Femur (tissue), 1 donor: ENCODE results near the gene PRKCH.
"Not testable (repeated sequence)": the region's sequence is repeated elsewhere in the genome, so short reads cannot be mapped to it uniquely, and the experiment has no call there.

Experiments used
- DNase-seq: peaks from one replicate; pipeline ENCODE4 v3.0.0-alpha.2; 2017

PRKCH gene

DNA sequence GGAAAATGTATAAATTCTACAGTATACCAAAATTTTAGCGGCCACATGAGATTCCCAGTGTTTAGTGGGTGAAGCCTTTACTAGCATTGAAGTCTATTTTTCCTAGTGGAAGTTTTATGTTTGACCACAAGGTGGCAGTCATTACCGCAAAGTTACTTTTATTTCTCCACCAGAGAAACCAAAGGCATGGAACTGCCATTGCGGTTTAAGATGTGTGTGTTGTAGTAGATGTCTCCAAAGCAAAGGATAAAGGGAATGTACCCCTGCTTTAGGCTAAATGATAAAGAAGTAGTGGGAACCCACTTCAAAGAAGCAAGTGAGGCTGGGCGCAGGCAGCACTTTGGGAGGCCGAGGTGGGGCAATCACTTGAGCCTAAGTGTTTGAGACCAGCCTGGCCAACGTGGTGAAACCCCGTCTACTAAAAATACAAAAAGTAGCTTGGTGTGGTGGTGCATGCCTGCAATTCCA is 140.5 kb downstream of the PRKCH start:
- DNase-seq: no peak

DNA sequence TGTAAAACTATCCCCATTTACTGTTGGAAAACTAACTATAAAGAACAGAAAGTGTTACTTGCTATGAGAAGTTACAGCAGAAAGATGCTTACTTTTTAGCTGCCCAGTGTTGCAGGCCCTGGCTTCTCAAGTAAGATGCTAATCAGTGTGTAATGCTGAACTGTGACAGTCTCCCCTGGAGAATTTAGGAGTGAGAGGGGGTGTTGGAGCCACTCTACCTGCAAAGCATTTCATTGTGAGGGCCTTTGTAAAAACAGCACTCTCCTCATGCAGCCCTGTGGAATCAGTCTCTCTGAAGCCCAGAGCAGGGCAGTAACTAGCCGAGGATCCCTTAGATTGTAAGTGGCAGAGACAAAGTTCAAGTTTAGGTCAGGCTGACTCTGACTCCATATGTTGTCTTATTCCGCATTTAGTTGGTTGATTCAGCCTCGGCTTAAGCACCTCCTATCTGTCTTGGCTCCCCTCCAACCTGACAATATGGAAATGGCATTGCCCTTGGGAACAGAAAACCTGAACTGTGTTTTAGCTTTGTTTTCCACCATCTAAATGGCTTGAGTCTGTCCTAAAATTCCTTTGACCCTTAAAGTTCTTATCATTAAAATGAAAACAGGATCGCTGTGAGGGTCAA is 141.3 kb downstream of the PRKCH start:
- no peak for DNase-seq

DNA sequence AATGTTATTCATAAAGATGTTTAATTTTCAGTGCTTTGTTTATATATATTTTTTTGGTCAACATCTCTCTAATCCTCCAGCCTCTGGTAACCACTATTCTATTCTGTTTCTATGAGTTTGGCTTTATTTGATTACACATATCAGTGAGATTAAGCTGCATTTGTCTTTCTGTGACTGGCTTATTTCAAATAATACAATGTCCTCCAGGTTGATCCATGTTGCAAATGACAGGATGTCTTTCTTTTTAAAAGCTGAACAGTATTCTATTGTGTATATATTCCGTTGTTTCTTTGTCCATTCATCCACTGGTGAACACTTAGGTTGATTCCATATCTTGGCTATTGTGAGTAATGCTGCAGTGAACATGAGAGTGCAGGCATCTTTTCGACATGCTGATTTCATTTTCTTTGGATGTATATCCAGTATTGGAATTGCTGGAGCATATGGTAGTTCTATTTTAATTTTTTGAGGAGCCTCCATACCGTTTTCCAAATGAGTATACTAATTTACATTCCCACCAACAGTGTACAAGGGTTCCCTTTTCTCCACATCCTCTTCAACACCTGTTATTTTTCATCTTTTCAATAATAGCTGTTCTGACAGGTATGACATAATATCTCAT is 142.4 kb downstream of the PRKCH start:
- DNase-seq: no peak

DNA sequence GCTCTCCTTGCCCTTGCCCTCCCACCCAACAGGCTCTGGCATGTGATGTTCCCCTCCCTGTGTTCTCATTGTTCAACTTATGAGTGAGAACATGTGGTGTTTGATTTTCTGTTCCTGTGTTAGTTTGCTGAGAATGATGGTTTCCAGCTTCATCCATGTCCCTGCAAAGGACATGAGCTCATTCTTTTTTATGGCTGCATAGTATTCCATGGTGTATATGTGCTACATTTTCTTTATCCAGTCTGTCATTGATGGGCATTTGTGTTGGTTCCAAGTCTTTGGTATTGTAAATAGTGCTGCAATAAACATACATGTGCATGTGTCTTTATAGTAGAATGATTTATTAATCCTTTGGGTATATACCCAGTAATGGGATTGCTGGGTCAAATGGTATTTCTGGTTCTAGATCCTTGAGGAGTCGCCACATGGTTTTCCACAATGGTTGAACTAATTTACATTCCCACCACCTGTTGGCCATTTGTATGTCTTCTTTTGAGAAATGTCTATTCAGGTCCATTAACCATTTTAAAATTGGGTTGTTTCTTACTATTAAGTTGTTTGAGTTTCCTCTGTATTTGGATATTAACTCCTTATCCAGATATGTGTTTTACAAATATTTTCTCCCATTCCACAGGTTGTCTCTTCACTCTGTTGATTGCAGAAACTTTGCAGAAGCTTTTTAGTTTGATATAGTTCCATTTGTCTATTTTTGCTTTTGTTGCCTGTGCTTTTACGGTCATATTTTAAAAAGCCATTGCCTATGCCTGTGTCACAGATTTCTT is 143.4 kb downstream of the PRKCH start:
- DNase-seq: not testable (repeated sequence)

DNA sequence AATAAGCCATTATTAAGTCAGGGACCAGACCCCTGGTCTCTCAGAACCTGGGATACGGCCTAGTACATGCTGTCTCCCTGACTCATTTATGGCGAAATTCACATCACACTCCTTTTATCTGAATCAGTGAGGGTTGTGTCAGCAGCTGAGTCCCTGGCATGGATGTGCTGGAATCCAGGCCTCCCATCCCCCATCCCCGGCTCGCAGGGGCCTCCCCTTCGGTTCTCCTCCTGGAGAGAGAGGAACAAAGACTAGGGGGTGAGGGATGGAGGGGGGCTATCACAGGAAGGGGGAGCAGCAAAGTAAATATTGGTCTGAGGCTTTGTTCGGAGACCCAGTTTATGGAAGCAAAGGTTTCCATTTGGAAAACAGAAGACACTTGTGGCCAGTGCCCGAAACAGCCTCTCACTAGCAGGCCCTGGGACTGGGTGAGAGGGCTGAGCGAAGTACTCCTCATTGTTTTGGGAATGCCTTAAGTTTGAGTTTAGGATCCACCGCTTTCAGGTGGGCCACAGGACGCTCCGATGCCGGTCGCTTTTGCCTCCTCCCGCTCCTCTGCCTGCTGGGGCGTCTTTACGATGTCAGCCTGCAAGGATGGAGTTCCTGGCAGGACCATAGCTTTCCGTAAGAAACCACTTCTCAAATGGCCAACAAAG is 145.0 kb downstream of the PRKCH start:
- DNase-seq: no peak

DNA sequence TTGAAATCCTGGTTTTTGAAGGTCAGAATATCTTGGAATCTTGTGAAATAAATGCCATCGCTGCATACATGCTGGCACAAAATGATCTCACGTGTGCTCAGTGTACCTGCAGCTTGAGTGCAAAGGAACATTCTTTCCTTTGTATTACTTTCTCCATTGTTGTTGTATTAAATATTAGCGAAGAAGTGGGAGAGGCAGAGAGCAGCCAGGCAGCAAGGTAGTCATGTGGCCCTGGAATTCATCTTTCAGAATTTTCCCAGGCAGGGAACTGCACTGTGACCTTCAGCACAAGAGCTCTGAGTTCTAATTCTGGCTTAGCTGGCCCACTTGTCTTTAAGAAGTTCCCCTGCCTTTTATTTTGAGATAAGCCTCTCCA is 145.5 kb downstream of the PRKCH start:
- no peak for DNase-seq

DNA sequence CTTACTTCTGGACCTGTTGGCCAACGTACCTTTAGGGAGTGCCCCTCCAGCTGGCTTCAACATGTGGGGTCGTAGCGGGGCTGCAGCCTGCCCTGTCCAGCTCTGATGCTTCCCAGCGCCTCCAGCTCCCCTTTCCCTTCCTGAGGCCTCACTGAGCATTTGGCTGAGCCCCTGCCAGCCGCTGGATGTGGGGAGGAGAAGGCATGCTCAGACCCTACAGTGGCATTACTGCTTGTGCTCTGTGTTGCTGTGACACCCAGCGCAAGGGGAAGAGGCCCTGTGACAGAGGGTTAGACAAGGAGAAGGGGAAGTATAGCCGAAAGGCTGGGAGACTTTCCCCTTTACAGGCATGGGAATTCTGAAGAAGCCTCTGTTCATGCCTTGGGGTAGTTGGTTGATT is 145.9 kb downstream of the PRKCH start:
- no peak for DNase-seq

DNA sequence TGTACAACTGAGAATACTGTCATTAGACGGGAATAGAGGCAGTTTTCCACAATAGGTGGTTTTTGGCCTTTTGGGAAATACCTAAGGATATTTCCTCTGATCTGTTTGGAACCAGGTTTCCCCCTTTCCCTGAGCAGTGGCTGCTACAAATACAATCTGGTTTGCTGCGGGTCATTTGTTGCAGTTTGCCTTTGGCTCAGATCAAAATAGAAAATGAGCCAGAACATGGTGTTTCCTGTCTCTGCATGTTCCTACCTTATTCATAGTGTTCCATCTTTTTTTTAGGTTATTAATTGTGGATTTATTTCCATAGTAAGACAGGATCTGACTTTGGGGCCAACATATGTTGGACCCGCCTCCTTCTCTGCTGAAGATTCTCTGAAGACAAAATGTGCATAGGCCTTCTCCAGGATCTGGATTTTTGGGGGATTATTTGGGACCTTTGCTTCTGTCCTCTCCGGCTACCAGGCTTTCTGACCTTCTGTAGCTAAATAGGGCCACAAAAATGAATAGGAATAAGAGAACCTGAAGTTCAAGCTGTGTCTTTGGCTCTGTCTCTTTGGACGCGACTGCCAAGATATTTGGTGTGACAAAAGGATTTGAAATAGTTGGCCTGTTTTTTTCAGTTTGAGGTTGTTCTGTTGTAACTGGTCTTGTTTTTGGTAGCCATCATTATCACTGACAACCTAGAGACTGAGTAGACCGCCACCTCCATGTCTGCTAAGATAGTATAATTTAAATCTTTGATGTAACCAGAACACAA is 146.9 kb downstream of the PRKCH start:
- DNase-seq: no peak

DNA sequence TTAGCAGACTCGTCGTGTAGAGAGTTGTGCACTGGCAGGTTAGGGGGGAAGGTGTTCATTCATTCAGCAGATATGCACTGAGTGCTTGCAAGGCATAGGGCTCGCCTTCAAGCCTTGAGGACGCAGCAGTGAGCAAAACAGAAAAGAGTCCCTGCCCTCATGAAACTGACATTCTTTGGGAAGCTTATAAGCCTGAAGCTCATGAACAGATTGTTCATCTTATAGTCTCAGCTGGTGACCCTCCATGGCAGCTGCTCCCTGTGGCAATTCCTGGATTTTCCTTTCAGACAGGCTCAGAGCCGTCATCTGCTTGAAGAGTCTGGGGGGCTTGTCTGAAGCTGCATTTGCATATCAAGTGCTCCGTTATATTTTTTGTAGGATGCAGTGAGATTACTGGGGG is 148.4 kb downstream of the PRKCH start:
- no peak for DNase-seq

DNA sequence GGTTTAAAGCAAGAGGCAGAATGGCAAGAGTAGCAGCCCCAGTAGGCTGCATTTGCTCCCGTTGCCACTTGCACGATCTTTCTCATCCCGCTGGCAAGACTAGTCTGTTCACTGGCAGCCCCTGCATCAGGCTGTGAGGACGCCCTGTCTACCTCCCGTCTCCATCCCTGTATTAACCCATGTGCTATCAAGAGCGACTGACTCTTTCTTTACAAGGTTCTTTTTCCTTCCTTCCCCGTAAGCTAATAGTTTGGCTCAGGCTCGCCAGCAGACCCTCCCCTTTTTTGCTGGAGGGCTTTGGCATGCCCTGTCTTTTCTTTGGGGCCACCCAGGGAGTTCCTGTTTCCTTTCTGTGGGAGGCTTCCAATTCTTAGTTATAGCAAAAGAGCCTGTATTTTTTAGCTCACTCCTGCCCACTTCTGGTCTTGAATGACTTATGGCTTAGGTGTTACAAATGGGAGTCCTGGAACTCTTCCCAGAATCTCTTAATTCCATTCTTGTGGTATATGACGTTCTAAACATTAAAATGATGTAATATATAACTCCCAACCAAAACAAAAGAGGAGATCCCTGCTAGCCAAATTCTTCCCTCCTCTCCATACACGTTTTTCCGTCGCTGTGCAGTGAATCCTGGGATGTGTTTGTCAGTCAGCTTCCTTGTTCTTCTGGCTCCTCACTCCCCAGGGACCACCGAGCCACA is 149.0 kb downstream of the PRKCH start:
- DNase-seq: peak; percentile 55

DNA sequence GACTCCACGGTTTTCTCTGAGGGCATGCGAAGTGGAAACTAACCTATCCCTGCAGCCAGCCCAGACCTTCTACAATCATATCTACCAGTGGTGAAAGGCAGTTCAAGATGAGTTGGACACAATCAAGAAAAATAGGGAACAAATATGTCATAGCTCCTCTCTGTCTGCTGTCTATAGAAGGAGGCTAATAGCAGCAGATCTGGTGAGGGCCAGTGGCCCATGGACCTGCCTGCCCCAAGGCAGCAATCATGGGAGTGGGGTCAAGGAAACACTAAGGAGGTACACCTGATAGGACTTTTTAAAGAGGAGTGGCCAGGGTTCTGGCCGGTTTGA is 149.5 kb downstream of the PRKCH start:
- DNase-seq: no peak

DNA sequence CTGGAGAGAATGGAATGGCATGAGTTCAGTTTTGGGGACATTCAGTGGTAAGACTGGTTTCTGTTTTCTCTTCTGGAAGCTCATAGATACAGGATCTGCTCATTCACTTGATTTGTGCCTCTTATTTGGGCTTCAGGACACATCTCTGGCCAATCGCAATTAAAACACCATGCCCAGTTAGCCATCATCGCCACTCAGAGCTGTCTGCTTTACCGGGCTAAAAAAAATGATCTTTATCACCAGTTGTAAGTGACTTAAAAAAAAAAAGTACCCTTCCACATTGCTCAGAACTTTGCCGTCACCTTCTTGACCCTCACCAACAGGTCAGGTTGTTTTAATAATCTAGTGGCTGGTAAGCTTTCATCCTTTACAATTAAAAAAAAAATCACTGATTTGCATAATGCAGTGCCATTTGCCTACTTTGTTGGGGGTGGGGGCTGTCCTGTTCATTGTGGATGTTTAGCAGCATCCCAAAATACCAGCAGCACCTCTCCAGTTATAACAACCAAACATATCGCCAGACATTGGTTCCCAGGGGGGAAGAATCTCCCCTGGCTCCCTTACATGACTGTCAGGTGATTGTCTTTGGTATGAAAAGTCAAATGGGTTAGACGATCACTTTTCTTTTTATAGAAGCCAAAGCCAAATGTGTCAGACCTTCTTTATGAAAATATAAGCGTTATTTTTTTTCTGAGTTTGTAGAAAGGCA is 150.1 kb downstream of the PRKCH start:
- no peak for DNase-seq

DNA sequence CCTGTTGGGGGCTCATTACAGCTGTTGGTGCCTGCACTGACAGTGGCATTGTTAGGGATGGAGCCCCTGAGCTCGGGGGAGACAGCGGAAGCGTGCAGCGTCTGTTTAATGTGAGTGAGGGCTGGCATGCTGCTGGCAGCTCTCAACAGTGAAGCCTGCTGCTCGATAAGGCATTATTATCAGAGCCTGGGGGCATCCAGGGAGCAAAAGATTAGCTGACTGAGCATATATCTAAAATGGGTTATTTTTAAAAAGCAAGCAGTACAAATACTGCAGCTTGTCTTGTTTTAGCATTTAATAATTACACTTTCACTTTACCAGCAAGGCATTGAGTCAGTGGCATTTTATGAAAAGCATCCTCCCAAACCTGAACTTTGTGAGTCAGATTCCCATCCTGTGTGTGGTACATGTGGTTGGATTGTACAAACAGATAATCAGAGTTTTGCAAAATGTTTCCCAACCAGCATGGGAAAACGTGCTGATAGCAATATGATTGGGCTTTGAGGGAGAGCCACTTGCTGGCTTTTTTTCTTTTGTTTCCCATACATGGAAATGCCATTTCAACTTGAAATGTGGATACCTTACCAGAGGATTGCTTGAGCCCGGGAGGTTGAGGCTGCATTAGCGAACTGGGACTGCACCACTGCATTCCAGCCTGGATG is 150.8 kb downstream of the PRKCH start:
- DNase-seq: no peak

DNA sequence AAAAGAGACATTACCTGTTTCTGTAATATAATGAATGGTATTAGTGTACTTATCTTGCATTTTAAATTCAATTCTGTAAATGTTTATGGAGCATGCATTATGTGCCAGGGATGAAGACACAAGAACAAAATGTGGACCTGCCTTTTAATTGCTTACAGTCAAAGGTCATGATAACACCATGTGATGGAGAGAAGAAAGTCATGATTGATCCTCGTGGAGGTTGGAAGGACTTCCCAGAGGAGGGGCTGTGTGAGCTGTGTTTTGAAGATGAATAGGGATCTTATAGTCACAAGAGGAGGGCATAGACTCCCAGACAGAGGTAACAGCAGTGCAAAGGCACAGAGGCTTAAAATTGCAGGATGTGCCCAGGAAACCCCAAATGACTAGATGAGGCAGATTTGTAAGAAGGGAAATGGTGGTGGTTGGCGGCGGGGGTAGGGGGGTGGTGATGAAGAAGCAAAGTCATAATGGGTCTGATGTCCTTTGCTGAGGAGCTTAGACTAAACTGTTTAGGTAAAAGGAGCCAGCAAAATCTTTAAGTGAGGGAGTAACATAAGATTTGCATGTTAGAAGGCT is 151.5 kb downstream of the PRKCH start:
- no peak for DNase-seq

DNA sequence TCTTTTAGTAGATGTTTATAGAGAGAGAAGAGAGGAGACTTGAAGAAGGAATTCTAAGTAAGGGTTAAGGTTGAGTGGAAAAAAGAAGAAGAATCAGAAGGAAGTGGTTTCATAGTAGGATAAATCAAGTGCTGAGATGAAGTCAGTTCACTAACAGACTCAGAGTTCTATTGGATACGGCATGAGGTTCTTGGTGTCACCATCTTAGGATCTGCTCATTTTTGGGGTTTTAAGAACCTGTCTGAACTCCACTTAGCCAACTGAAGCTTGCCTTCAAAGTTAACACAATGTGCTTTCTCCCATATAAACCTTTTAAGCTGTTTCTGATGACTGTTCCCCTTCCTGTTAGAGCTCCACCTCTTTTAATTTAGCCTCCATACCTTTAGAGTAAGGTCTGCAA is 152.6 kb downstream of the PRKCH start:
- no peak for DNase-seq

DNA sequence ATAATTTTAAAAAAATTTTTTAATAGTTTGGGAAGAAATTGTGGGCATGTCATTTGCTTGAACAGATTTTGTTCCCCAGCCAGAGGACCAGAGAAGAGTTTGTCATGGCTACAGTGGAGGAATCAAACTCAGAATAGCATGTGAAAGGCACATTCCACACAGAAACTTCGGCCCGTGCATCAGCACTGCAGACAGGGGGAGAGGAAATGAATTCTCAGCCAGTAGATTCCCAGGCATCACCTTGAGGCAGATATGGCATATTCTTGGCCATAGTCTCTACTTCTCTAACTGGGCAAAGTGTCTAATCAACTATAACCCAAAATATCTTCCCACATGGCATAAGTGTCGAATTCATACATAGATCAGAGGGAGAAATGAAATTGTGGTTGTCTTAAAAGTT is 153.3 kb downstream of the PRKCH start:
- no peak for DNase-seq

DNA sequence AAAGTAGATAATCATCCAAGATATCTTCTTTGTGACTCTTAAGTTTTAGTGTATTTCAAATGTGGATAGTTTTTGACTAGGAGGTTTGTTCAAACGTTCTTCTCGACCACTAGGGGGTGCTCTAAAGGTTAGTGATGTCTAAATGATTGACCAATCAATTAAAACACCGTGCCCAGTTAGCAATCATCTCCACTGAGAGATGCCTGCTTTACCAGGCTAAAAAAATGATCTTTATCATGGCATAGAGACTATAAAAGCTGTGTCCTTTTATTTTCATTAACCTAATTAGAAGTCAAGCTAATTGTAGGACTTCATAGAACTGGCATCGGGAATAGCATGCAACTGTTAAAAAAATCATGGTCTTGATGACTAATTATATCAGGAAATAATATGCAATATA is 153.9 kb downstream of the PRKCH start:
- DNase-seq: no peak

DNA sequence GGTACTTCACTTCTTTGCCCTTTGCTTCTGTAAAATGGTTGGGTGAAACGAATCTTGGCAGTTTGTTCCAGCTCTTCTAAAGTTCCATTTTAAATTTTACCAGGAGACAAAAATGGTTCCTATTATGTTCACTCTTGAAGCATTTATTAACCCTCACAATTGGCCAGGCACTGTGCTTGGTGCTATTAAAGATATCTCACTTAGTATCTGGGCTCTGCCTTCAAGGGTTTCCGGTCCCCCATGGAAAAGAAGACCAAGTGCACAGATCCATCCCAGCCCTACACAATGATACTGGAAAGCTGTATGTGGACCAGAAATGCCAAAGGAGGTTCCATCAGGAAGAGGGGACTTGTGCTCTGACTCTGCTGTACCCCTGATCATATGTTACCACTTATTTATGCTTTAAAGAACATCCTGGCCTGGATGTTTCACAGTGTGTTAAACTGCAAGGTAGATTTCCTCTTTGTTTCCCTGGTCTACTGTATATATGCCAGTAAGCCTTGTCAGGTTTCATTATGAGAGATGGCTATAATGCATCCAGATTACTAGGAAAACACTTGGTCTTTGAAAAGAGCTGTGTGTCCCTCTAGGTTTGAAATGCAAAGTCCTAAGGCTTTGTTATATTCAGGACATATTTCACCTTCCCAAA is 154.8 kb downstream of the PRKCH start:
- no peak for DNase-seq

DNA sequence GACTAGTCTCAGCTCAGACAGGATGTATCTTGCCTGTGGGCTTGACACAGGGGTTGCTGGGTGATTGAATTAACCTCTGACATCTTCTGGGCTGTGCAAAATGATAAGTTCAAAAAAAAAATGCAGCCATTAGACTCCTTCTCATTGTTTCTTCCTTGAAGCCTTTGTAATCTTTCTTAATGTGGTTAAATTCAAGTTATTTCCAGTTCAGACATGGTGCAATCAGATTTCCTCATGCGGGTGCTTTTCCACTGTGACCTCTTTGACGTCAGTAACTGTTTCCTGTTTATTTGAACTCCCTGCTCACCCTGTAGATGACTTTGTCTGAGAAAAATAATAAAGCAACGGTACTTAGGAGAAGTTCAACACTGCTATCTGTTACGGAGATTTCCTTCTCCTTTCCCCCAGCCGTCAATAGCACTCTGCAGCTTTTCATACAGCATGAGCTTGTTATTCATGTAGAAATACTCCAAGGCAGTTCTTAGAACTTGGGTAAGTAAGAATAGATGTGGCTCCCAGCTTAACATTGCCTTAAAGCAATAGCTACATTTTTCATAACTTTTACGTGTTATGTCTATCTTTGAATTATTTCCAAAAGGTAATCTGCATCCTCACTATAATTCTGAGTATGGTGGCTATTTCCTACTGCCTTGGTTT is 155.5 kb downstream of the PRKCH start:
- peak; percentile 65 for DNase-seq
